Cardiac fibroblast (primary cell): ENCODE data around the gene AKR1B15.

ENCODE experiments used
- DNase-seq, 2 donors: peaks; one replicate each; pipeline versions ENCODE4 v3.0.0 to v3.0.0-alpha.2; 2010; ENCODE audit warnings: low read depth in 2 of 2
- H3K4me3 ChIP-seq, 2 donors: replicated peaks in 1 of 2; 1 replicate in 1 of 2; 2 replicates in 1 of 2; pipeline ENCODE4 v1.5.1; 2011; ENCODE audit warnings: low read depth in 2 of 2, low read length in 2 of 2, mild to moderate bottlenecking in 2 of 2, moderate library complexity in 1 of 2
- TF ChIP-seq, protein P1 (sequence below): IDR thresholded peaks from one replicate; pipeline ENCODE4 v1.5.1; 2011; ENCODE audit warnings: low read depth, mild to moderate bottlenecking, low read length, inconsistent platforms

The AKR1B15 gene

DNA sequence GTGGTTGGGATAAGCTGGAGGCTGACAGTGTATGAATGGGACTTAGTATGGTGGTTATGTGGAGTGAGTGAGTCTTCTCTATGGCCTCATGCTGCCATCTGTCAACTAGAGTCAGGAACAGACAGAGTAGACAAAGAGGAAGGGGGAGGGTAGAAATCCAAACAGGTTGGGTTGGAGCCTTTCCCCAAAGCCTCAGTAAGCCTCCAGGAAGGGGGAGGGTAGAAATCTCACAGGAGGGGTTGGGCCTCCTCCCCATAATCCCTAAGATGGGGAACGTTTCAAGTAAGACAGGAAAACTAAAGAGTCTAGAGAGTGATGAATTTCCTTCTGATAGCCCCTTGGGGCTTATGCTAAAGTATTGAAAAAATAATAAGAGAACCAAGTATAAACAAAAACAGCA, 2.0 kb upstream of the AKR1B15 start:
- no peak overlapping the region for H3K4me3 ChIP-seq
- TF ChIP-seq, protein P1, sequence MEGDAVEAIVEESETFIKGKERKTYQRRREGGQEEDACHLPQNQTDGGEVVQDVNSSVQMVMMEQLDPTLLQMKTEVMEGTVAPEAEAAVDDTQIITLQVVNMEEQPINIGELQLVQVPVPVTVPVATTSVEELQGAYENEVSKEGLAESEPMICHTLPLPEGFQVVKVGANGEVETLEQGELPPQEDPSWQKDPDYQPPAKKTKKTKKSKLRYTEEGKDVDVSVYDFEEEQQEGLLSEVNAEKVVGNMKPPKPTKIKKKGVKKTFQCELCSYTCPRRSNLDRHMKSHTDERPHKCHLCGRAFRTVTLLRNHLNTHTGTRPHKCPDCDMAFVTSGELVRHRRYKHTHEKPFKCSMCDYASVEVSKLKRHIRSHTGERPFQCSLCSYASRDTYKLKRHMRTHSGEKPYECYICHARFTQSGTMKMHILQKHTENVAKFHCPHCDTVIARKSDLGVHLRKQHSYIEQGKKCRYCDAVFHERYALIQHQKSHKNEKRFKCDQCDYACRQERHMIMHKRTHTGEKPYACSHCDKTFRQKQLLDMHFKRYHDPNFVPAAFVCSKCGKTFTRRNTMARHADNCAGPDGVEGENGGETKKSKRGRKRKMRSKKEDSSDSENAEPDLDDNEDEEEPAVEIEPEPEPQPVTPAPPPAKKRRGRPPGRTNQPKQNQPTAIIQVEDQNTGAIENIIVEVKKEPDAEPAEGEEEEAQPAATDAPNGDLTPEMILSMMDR = no peak
- no peak for DNase-seq

DNA sequence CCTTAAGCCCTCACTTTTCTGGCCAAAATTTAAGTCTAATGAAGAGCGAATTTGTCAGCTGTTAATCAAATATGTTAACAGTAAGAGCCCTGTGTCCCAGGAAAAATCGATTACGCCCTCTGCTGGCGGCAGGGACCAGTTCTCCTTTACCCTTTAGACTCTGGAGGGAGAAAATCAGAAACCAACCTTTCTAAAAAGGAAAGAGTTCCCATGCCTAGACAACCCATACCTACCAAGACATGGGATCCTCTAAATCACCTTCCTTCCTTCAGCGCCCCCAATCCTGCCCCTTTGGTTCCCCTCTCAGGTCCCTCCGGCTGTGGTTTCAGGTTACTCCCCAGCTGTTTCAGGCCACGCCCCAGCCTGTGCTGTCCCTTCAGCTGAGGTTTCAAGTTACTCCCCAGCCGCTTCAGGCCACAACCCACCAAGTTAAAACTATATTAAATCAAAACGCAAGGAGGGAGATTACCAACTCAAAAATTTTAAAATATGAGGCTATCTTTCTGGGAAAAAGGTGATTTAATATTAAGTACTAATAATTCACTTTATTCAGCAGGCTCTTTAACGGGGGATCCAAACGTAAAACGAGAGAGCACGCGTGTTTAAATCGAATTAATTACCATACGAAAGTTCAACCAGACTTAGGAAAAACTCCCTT, 1.4 kb upstream of the AKR1B15 start:
- TF ChIP-seq, protein P1 = peak; percentile 84
- H3K4me3 ChIP-seq = peak overlapping the region; percentile 41 to 45
- peak; percentile 68 to 77 for DNase-seq

DNA sequence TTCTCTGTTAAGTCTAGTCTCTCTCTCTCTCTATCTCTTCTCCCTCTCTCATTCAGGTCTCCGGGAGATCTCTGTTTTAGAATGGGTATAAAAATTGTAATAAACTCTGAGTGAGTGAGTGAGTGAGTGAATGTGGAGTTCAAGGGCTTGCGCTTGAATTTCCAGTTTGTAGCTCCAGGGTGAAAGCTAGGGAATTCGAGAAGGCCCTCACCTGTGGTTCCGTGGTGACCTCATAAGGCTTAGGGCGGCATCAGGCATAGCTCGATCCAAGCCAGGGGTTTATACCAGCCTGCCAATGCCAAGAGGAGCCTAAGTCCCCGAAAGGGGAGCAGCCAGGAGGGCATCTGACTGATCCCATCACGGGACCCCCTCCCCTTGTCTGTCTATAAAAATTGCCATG, 456 bp downstream of the AKR1B15 start:
- no peak overlapping the region for H3K4me3 ChIP-seq
- TF ChIP-seq, protein P1 = no peak
- no peak for DNase-seq

DNA sequence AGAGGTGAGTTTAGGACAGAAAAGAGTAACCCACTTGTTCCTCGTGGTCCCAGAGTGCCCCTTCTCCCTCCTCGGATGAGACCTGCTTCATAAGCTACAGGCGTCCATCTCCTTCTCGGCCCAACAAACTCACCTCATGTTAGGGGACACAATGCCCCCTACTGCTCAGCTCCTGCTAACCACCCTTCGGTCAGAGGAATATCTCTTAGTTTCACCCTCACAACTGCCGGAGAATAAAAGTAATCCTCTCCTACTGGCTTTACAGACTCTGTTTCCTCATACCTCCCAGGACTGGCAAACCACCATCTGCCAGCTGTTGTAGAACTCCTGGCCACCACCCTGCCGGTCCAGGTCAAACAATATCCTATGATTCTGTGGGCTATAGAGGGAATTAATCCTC, 3.2 kb downstream of the AKR1B15 start:
- peak in 1 of 2 donors; percentile 21 for DNase-seq
- H3K4me3 ChIP-seq = no peak overlapping the region
- TF ChIP-seq, protein P1 = peak; percentile 15

DNA sequence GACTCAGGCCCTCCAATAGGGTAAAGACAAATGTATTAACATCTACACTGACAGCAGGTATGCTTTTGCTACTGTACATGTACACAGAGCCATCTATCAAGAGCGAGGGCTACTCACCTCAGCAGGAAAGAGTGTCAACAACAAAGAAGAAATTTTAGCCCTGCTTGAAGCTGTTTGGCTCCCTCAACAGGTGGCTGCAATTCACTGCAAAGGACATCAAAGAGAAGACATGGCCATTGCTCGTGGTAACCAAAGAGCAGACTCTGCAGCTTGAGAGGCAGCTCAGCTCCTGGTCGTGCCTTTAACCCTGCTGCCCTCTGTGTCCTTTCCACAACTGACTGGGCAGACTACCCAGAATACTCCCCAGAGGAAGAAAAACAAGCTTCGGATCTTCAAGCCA, 5.1 kb downstream of the AKR1B15 start:
- no peak overlapping the region for H3K4me3 ChIP-seq
- DNase-seq = peak in 1 of 2 donors; percentile 21
- TF ChIP-seq, protein P1 = peak; percentile 29

DNA sequence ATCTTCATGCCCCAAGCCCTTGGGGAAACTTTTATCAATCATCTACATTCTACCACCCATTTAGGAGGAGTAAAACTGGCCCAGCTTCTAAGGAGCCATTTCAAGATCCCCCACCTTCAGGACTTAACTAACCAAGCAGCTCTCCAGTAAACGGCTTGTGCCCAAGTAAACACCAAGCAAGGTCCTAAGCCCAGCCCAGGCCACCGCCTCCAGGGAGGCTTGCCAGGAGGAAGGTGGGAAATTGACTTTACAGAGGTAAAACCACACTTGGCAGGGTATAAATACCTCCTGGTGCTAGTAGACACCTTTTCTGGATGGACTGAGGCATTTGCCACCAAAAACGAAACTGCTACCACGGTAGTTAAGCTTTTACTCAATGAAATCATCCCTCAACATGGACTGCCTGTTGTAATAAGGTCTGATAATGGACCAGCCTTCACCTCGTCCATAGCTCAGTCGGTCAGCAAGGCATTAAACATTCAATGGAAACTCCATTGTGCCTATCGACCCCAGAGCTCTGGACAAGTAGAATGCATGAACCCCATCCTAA, 5.6 kb downstream of the AKR1B15 start:
- no peak overlapping the region for H3K4me3 ChIP-seq
- TF ChIP-seq, protein P1 = no peak
- no peak for DNase-seq
